Measurements from ENCODE around the gene PLCG2. TPM values are rescaled to one million over a fixed set of nuclear protein-coding genes. Genes with fewer than 3 reads are reported as not detected.

Gene PLCG2
- polyA plus RNA-seq, 1 experiment = 0.22 TPM

DNA sequence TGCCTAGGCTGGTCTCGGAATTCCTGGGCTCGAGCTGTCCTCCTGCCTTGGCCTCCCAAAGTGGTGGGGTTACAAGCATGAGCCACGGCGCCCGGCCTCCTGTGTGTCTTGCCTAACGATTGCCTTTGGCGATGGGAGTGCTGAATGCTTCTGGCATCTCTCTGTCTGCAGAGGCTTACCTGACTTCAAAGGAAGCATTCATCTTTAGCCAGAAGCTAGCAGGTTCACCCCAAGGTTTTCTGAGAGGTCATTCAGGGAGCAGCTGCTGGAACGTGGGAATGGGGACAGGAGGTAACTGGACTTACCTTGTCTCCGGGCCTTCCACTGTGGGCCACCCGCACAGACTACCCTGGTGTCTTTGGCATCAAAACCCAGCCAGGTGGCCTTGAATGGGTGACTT is 54.7 kb downstream of the PLCG2 start:
- H3K27me3 ChIP-seq (ENCODE audit: control insufficient read depth, insufficient read depth, low read length) = no peaks in the 10 kb centered on the region
- ChIA-PET POLR2A (no interaction called here), CTCF (no interaction called here)
- no peak overlapping the region for H3K4me3 ChIP-seq (ENCODE audit: low read depth, low read length)
- H3K36me3 ChIP-seq (ENCODE audit: control insufficient read depth, insufficient read depth, low read length) = no peaks in the 10 kb centered on the region
- TF ChIP-seq, protein P1, sequence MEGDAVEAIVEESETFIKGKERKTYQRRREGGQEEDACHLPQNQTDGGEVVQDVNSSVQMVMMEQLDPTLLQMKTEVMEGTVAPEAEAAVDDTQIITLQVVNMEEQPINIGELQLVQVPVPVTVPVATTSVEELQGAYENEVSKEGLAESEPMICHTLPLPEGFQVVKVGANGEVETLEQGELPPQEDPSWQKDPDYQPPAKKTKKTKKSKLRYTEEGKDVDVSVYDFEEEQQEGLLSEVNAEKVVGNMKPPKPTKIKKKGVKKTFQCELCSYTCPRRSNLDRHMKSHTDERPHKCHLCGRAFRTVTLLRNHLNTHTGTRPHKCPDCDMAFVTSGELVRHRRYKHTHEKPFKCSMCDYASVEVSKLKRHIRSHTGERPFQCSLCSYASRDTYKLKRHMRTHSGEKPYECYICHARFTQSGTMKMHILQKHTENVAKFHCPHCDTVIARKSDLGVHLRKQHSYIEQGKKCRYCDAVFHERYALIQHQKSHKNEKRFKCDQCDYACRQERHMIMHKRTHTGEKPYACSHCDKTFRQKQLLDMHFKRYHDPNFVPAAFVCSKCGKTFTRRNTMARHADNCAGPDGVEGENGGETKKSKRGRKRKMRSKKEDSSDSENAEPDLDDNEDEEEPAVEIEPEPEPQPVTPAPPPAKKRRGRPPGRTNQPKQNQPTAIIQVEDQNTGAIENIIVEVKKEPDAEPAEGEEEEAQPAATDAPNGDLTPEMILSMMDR (IDR thresholded peaks at IDR 0.05; ENCODE audit: insufficient read depth, low read depth, low read length) = no peak
- no peak for DNase-seq (ENCODE audit: low read depth)

DNA sequence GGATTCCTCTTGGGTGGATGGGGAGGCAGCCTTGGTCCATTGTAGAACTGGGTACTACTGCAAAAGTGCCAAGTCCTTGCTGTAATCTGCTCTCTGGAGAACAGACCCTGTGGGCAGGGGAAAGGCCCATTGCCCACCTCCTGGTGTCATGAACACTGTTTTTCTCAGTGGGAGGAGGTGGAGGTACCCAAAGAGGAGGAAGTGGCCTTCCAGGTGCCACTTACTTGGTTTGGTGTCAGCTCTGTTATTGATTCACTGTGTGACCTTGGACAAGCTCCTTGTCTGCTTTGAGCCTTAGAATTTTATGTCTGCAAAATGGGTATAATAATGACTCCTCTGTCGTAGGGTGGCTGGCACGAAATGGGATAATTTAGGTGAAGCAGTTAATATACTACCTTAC is 55.8 kb downstream of the PLCG2 start:
- Histone ChIP-seq H3K36me3 (ENCODE audit: control insufficient read depth, insufficient read depth, low read length) (no peaks in the 10 kb centered on the region), H3K4me3 (ENCODE audit: low read depth, low read length) (no peak overlapping the region), H3K27me3 (ENCODE audit: control insufficient read depth, insufficient read depth, low read length) (no peaks in the 10 kb centered on the region)
- TF ChIP-seq, protein P1 (IDR thresholded peaks at IDR 0.05; ENCODE audit: insufficient read depth, low read depth, low read length) = no peak
- POLR2A ChIA-PET = no interaction called here
- CTCF ChIA-PET = no interaction called here
- DNase-seq (ENCODE audit: low read depth) = no peak

DNA sequence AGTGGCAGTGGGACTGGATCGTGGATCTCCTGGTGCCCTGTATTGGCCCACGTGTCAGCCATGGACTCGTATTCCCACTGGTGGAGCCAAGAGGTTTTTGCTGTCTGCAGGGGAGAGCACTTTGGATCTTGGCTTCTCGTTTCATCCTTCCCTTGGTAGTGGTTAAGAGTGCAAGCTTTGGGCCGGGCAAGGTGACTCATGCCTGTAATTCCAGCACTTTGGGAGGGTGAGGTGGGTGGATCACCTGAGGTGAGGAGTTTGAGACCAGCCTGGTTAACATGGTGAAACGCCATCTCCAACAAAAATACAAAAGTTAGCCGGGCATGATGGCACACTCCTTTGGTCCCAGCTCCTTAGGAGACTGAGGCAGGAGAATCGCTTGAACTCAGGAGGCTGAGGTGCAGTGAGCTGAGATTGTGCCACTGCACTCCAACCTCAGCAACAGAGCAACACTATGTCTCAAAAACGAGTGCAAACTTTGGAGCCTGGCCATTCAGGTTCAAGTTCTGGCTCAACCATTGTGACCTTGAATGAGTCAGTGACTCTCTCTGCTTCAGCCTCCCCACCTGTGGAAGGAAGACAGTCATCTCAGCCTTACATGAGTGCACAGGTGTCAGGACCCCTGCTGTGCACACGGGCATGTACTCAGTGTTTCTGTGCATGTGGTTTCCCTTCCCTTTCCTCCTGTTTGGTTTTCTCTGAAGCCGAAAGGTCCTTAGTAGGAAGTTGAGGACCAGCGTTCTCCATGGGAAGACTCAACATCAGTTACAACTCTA is 57.4 kb downstream of the PLCG2 start:
- Histone ChIP-seq H3K36me3 (ENCODE audit: control insufficient read depth, insufficient read depth, low read length) (no peaks in the 10 kb centered on the region), H3K27me3 (ENCODE audit: control insufficient read depth, insufficient read depth, low read length) (no peaks in the 10 kb centered on the region), H3K4me3 (ENCODE audit: low read depth, low read length) (no peak overlapping the region)
- DNase-seq (ENCODE audit: low read depth) = no peak
- ChIA-PET CTCF (no interaction called here), POLR2A (no interaction called here)
- TF ChIP-seq, protein P1 (IDR thresholded peaks at IDR 0.05; ENCODE audit: insufficient read depth, low read depth, low read length) = no peak

DNA sequence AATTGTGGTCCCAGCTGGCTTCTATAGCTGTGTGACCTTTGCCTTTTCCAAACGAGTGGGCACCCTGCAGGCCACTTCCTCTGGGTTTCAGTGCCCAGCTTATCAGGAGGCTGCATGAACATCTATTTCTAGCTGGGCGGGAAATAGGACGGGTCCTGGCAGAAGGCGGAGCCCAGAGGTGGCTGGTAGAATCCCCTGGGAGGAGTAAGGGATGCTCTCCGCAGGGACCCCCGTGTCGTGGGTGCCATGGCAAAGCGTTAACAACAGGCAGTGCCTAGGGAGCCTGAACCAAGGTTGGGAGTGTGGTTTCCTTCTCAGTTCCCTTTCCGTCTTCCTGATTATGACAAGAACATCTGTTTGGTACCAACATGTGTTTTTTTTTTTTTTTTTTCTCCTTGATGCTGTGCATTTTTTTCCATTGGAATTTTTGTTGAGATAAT is 58.2 kb downstream of the PLCG2 start:
- CTCF ChIA-PET = no interaction called here

DNA sequence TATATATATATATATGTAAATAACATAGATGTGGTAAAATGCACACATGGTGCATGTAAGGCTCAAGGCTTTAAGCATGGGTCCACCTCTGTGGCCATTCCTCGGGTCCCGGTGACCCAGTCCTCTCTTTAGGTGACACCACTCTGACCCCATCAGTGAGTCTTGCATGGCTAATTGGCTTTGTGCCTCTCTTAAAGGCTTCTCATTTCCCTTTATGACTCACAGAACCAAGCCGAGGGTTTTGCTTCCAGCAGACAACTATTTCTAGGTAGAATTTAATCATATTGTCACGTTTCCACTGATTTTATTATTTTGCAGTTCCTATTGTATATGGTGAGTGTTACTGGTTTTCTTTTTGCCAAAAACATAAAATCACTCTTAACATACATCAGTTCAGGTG is 59.7 kb downstream of the PLCG2 start:
- Histone ChIP-seq H3K36me3 (ENCODE audit: control insufficient read depth, insufficient read depth, low read length) (no peaks in the 10 kb centered on the region), H3K27me3 (ENCODE audit: control insufficient read depth, insufficient read depth, low read length) (no peaks in the 10 kb centered on the region), H3K4me3 (ENCODE audit: low read depth, low read length) (no peak overlapping the region)
- DNase-seq (ENCODE audit: low read depth) = no peak
- POLR2A ChIA-PET = no interaction called here
- CTCF ChIA-PET = no interaction called here
- TF ChIP-seq, protein P1 (IDR thresholded peaks at IDR 0.05; ENCODE audit: insufficient read depth, low read depth, low read length) = no peak

More for the DNA sequence above, 58.2 kb downstream of the PLCG2 start:
- POLR2A ChIA-PET = no interaction called here
- DNase-seq (ENCODE audit: low read depth) = no peak
- TF ChIP-seq, protein P1 (IDR thresholded peaks at IDR 0.05; ENCODE audit: insufficient read depth, low read depth, low read length) = no peak
- Histone ChIP-seq H3K27me3 (ENCODE audit: control insufficient read depth, insufficient read depth, low read length) (no peaks in the 10 kb centered on the region), H3K4me3 (ENCODE audit: low read depth, low read length) (no peak overlapping the region), H3K36me3 (ENCODE audit: control insufficient read depth, insufficient read depth, low read length) (no peaks in the 10 kb centered on the region)
